ENCODE results near the gene SUV39H1.

- TF ChIP-seq TAF1 (IDR thresholded peaks at IDR 0.05; ENCODE audit: borderline replicate concordance, insufficient read depth, low read length) (peak; percentile 78; the same call in 1 of the 2 replicates), POLR2AphosphoS5 (IDR thresholded peaks at IDR 0.05; ENCODE audit: low read depth, low read length) (peak; percentile 39; the same call in 1 of the 2 replicates), SIN3A (IDR thresholded peaks at IDR 0.05; ENCODE audit: borderline replicate concordance, insufficient read depth, low read length) (peak; percentile 68; the same call in 1 of the 2 replicates)
- TF ChIP-seq, protein P1, sequence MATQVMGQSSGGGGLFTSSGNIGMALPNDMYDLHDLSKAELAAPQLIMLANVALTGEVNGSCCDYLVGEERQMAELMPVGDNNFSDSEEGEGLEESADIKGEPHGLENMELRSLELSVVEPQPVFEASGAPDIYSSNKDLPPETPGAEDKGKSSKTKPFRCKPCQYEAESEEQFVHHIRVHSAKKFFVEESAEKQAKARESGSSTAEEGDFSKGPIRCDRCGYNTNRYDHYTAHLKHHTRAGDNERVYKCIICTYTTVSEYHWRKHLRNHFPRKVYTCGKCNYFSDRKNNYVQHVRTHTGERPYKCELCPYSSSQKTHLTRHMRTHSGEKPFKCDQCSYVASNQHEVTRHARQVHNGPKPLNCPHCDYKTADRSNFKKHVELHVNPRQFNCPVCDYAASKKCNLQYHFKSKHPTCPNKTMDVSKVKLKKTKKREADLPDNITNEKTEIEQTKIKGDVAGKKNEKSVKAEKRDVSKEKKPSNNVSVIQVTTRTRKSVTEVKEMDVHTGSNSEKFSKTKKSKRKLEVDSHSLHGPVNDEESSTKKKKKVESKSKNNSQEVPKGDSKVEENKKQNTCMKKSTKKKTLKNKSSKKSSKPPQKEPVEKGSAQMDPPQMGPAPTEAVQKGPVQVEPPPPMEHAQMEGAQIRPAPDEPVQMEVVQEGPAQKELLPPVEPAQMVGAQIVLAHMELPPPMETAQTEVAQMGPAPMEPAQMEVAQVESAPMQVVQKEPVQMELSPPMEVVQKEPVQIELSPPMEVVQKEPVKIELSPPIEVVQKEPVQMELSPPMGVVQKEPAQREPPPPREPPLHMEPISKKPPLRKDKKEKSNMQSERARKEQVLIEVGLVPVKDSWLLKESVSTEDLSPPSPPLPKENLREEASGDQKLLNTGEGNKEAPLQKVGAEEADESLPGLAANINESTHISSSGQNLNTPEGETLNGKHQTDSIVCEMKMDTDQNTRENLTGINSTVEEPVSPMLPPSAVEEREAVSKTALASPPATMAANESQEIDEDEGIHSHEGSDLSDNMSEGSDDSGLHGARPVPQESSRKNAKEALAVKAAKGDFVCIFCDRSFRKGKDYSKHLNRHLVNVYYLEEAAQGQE (IDR thresholded peaks at IDR 0.05; ENCODE audit: insufficient read depth in 1 of 2, low read depth in 2 of 2, low read length in 2 of 2): peak in 1 of 2 experiments; percentile 23; a peak in 1 of 4 replicates
These were observed at the start of gene SUV39H1 for GRCh38 chrX:48696301-48696908.

Data from PFSK-1 (cell line).